Neural progenitor cell (in vitro differentiated cells): ENCODE measurements around the gene DIO3. TPM values are rescaled to one million over a fixed set of nuclear protein-coding genes. Genes with fewer than 3 reads are reported as not detected.

Source experiments
- DNase-seq: peaks from one replicate; pipeline ENCODE4 v3.0.0-alpha.2; 2016; ENCODE audit warnings: low spot score
- H2AFZ ChIP-seq: fragments of 200-600 bp; sonication (generic); replicated peaks from 2 replicates; pipeline ENCODE4 v1.6.1; 2016; ENCODE audit warnings: antibody characterized with exemption
- H3F3A ChIP-seq: fragments of 200-600 bp; sonication (generic); 2 replicates; pipeline ENCODE4 v1.6.1; 2016; ENCODE audit warnings: antibody characterized with exemption, low read depth
- H3K27ac ChIP-seq: fragments of 200-600 bp; sonication (generic); 2 replicates; pipeline ENCODE4 v1.5.1; 2016; ENCODE audit warnings: mild to moderate bottlenecking
- H3K27me3 ChIP-seq: fragments of 200-600 bp; sonication (generic); 2 replicates; pipeline ENCODE4 v1.6.1; 2016; ENCODE audit warnings: mild to moderate bottlenecking, moderate library complexity
- H3K36me3 ChIP-seq: fragments of 200-600 bp; sonication (generic); 2 replicates; pipeline ENCODE4 v1.5.1; 2016
- H3K4me1 ChIP-seq: fragments of 200-600 bp; sonication (generic); 2 replicates; pipeline ENCODE4 v1.6.1; 2016; ENCODE audit warnings: mixed run types
- H3K4me2 ChIP-seq: fragments of 200-600 bp; sonication (generic); 2 replicates; pipeline ENCODE4 v1.6.1; 2016
- H3K4me3 ChIP-seq: fragments of 200-600 bp; sonication (generic); 2 replicates; pipeline ENCODE4 v1.5.1; 2016
- H3K79me2 ChIP-seq: fragments of 200-600 bp; sonication (generic); 2 replicates; pipeline ENCODE4 v1.6.1; 2016; ENCODE audit warnings: low read depth
- H3K9ac ChIP-seq: fragments of 200-600 bp; sonication (generic); 2 replicates; pipeline ENCODE4 v1.6.1; 2016
- H3K9me3 ChIP-seq: fragments of 200-600 bp; sonication (generic); 2 replicates; pipeline ENCODE4 v1.5.1; 2016; ENCODE audit warnings: low read depth
- H4K20me1 ChIP-seq: fragments of 200-600 bp; sonication (generic); 2 replicates; pipeline ENCODE4 v1.6.1; 2016; ENCODE audit warnings: low read depth
- H3K27ac Mint-ChIP-seq: 3 replicates; pipeline ENCODE4 v1.8.0; 2021; ENCODE audit warnings: mixed read lengths
- H3K27me3 Mint-ChIP-seq: 2 replicates; pipeline ENCODE4 v1.8.0; 2022; ENCODE audit warnings: low read depth, mild to moderate bottlenecking, inconsistent platforms, moderate library complexity, mixed read lengths; ENCODE audit not compliant: insufficient read depth
- H3K36me3 Mint-ChIP-seq: 3 replicates; pipeline ENCODE4 v1.8.0; 2021; ENCODE audit warnings: mixed read lengths
- H3K4me1 Mint-ChIP-seq: 3 replicates; pipeline ENCODE4 v1.8.0; 2021; ENCODE audit warnings: mixed read lengths
- H3K4me3 Mint-ChIP-seq: 3 replicates; pipeline ENCODE4 v1.8.0; 2021; ENCODE audit warnings: mild to moderate bottlenecking, moderate library complexity, mixed read lengths
- H3K9me3 Mint-ChIP-seq: 3 replicates; pipeline ENCODE4 v1.8.0; 2020; ENCODE audit warnings: mixed read lengths
- CTCF ChIP-seq: fragments of 200-600 bp; sonication (generic); IDR thresholded peaks from 2 replicates; pipeline ENCODE4 v1.5.1; 2017; ENCODE audit warnings: antibody characterized with exemption, mild to moderate bottlenecking
- EZH2 ChIP-seq: fragments of 200-600 bp; sonication (generic); IDR thresholded peaks from 2 replicates; pipeline ENCODE4 v1.6.1; 2017; ENCODE audit warnings: antibody characterized with exemption, mild to moderate bottlenecking, moderate library complexity
- EZH2phosphoT487 ChIP-seq: fragments of 200-600 bp; sonication (generic); IDR thresholded peaks from 2 replicates; pipeline ENCODE4 v1.6.1; 2017; ENCODE audit warnings: antibody characterized with exemption
- total RNA-seq: library from RNA; depleted of rRNA; stranded (reverse); fragments of >200 nt; gene quantifications from 2 replicates; pipeline ENCODE4 v1.2.3, GENCODE V29; 2015; ENCODE audit warnings: low replicate concordance

Gene DIO3
- total RNA-seq, 1 donor from 2014 or later, result 0.90 TPM

GRCh38 chr14:101563654-101564443 is 2.6 kb downstream of the DIO3 start:
- H3K4me3 ChIP-seq, result peak overlapping the region; percentile 33
- H3K27me3 ChIP-seq, result peaks cover 96% of the 10 kb centered on the region
- H3K4me3 Mint-ChIP-seq, result peak overlapping the region; percentile 78
- H3K27ac ChIP-seq, result no peak overlapping the region
- H3K4me1 Mint-ChIP-seq, result peaks cover 29% of the 10 kb centered on the region
- H3K36me3 ChIP-seq, result no peaks in the 10 kb centered on the region
- peaks cover 51% of the 10 kb centered on the region for H4K20me1 ChIP-seq
- H3K27ac Mint-ChIP-seq, result no peak overlapping the region
- no peak overlapping the region for H3K9ac ChIP-seq
- peak; percentile 80 for TF ChIP-seq EZH2phosphoT487
- no peak for TF ChIP-seq CTCF
- peak; percentile 83 for TF ChIP-seq EZH2
- no peaks in the 10 kb centered on the region for H3K79me2 ChIP-seq
- peaks cover 7% of the 10 kb centered on the region for H3F3A ChIP-seq
- peaks cover 18% of the 10 kb centered on the region for H3K4me1 ChIP-seq
- H3K27me3 Mint-ChIP-seq, result peaks cover 67% of the 10 kb centered on the region
- H3K9me3 ChIP-seq, result no peaks in the 10 kb centered on the region
- H3K4me2 ChIP-seq, result peak overlapping the region; percentile 74
- peak; percentile 58 for DNase-seq
- H2AFZ ChIP-seq, result no peak overlapping the region
- peaks cover 7% of the 10 kb centered on the region for H3K9me3 Mint-ChIP-seq
- H3K36me3 Mint-ChIP-seq, result no peaks in the 10 kb centered on the region

DNA sequence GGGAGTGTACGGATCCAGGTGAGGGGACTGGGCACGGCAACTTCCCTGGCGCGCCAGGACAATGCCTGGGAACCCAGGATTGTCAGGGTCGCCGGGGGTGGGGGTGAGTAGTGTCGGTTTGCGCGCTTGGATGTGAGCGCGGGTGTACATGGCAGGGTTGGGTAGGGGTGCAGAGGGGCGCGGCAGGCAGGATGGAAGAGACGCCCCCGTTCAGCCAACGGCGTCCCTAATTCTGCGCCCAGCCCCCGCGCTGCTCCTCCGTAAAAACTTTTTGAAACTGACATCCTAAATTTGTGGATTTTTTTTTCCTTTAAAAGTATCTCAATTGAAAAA is 3.1 kb downstream of the DIO3 start:
- H3K27ac Mint-ChIP-seq, result no peak overlapping the region
- Histone ChIP-seq H2AFZ (no peak overlapping the region), H3K9ac (no peak overlapping the region), H3K79me2 (no peaks in the 10 kb centered on the region), H3K9me3 (no peaks in the 10 kb centered on the region), H3K4me1 (peaks cover 18% of the 10 kb centered on the region), H3K27ac (no peak overlapping the region), H3K4me3 (peak overlapping the region; percentile 33), H3K36me3 (no peaks in the 10 kb centered on the region), H3K4me2 (peak overlapping the region; percentile 74), H4K20me1 (peaks cover 46% of the 10 kb centered on the region), H3F3A (peaks cover 7% of the 10 kb centered on the region), H3K27me3 (peaks cover 96% of the 10 kb centered on the region)
- H3K36me3 Mint-ChIP-seq, result no peaks in the 10 kb centered on the region
- no peak for TF ChIP-seq EZH2phosphoT487
- TF ChIP-seq EZH2, result no peak
- TF ChIP-seq CTCF, result no peak
- DNase-seq, result no peak
- H3K4me1 Mint-ChIP-seq, result peaks cover 27% of the 10 kb centered on the region
- H3K4me3 Mint-ChIP-seq, result peak overlapping the region; percentile 78
- H3K27me3 Mint-ChIP-seq, result peaks cover 64% of the 10 kb centered on the region
- H3K9me3 Mint-ChIP-seq, result peaks cover 7% of the 10 kb centered on the region

DNA sequence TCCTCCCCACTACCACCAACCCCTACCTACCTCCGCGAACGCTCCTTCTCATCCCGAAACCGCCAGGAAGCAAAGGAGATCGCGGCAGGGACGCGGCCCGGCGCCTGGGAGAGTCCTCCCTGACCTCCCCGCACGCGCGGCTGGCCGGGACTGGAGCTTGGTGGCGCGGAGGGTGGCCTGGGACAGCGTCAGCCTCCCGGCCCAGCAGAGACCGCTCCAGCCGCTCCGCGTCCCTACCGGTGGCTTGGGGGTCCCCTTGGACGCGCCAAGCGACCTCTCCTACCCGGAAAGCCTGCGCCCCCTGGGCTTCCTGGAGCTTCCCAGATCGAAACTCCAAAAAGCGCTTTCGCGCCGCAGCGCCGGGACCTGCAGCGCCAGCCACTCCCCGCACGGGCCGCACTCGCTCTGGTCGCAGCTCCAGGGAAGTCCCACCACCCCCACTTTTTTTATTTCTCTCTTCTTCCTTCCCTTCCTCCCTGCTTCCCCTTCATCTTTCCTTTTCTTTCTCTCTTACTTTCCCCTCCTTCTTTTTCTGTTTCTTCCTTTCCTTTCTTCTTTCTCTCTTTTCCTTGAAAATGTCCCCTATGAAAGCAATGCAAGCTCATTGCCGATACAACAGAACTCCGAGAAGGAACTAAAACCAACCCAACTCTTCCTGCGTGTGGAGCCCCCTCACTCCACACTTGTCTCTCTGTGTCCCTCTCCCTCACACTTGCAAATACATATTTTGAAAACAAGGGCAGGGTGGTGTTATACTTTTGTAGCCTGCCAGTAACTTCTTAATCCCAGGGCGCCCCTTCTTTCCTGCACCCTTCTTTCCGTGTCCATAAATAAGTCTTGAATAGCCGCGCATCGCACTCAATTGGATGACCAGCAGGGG is 3.8 kb downstream of the DIO3 start:
- no peaks in the 10 kb centered on the region for H3K36me3 Mint-ChIP-seq
- peak; percentile 74 for DNase-seq
- TF ChIP-seq CTCF (no peak), EZH2 (peak; percentile 80), EZH2phosphoT487 (peak; percentile 71)
- peak overlapping the region; percentile 33 for H3K4me3 ChIP-seq
- no peaks in the 10 kb centered on the region for H3K79me2 ChIP-seq
- H3K27me3 ChIP-seq, result peaks cover 96% of the 10 kb centered on the region
- H4K20me1 ChIP-seq, result peaks cover 45% of the 10 kb centered on the region
- H3K36me3 ChIP-seq, result no peaks in the 10 kb centered on the region
- H3K9ac ChIP-seq, result no peak overlapping the region
- peaks cover 18% of the 10 kb centered on the region for H3K4me1 ChIP-seq
- peaks cover 27% of the 10 kb centered on the region for H3K4me1 Mint-ChIP-seq
- no peak overlapping the region for H3K27ac ChIP-seq
- peak overlapping the region; percentile 74 for H3K4me2 ChIP-seq
- no peak overlapping the region for H3K27ac Mint-ChIP-seq
- H3K9me3 ChIP-seq, result no peaks in the 10 kb centered on the region
- peaks cover 7% of the 10 kb centered on the region for H3F3A ChIP-seq
- H2AFZ ChIP-seq, result peak overlapping the region; percentile 7
- peaks cover 7% of the 10 kb centered on the region for H3K9me3 Mint-ChIP-seq
- H3K27me3 Mint-ChIP-seq, result peaks cover 64% of the 10 kb centered on the region
- peak overlapping the region; percentile 78 for H3K4me3 Mint-ChIP-seq
